GM12874 (cell line): Measurements from ENCODE around the gene SBNO2.

Experiments used
- CTCF ChIP-seq: IDR thresholded peaks from 2 replicates; pipeline ENCODE4 v1.5.1; 2011; ENCODE audit warnings: low read depth, mild to moderate bottlenecking, control low read depth, low read length, moderate library complexity; ENCODE audit not compliant: insufficient read depth

The SBNO2 gene

GRCh38 chr19:1136201-1136600 is 37.9 kb downstream of the SBNO2 start:
- no peak for TF ChIP-seq CTCF

GRCh38 chr19:1135454-1135853 is 38.6 kb downstream of the SBNO2 start:
- TF ChIP-seq CTCF: no peak

- TF ChIP-seq CTCF: no peak
Observed at GRCh38 chr19:1134431-1134830, 39.6 kb downstream of the SBNO2 start.

GRCh38 chr19:1133471-1133929 is 40.6 kb downstream of the SBNO2 start:
- no peak for TF ChIP-seq CTCF

- TF ChIP-seq CTCF: no peak
Observed at GRCh38 chr19:1132552-1133383, 41.3 kb downstream of the SBNO2 start.

GRCh38 chr19:1131718-1132551 is 42.1 kb downstream of the SBNO2 start:
- no peak for TF ChIP-seq CTCF
